Measurements from ENCODE around the gene RHOB.
"Not testable (repeated sequence)": the region's sequence is repeated elsewhere in the genome, so short reads cannot be mapped to it uniquely, and the experiment has no call there.

RHOB gene

DNA sequence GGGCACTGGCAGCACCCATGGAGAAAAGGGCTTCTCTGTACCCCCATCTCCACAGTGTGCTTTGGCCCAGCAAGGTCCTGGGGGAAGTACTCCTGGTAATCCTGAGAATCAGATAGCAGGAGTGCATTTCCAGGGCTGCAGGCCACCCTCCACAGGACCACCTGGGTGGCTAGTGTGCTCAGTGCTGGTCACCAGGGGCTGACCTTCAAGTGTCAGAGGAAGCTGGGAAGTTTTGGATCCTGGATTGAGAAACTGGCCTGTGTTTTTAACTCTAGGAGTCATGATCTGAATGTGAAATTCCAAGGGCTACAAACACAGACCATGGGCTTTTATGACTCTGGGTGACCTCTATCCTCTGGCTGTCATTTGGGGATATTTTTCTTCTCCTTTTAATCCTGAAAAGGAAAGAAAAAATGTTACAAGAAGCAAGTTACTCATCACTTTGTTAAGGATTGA lies 9.3 kb downstream of the RHOB start:
- DNase-seq: no peak

DNA sequence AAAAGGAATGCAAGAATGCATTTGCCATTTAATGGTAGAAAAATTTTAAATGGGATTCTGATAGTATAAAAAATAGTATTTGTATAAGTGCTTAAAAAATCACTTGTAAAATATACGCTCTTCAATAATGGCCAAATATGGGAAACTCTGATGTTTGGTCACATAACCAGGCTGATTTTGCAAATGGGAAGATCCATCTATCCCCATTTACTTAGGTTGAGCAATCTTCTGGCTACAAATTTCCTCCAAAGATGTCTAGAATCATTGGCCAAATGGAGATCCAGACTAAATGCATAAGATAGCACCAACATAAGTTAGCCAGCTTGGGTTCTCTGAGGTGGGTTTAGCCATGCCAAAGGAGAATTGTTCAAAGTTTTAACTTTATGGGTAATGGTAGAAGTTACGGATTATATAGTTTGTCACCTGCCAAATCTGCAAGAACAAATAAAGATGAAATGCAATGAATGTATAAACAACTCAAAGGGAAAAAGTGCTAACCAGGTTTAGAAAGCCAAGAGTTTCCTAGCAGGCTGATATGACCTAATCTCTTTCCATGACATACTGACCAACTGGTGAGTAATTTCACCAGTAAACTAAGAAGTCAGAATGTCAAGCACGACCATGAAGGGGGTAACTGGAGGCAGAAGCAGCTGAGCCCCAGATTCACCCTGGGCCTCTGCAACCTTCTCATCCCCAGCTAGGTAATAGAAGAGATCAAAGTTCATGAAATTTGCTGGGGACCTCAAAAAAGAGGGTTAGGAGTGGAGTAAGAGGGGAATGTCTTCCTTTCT lies 10.0 kb downstream of the RHOB start:
- no peak for DNase-seq

DNA sequence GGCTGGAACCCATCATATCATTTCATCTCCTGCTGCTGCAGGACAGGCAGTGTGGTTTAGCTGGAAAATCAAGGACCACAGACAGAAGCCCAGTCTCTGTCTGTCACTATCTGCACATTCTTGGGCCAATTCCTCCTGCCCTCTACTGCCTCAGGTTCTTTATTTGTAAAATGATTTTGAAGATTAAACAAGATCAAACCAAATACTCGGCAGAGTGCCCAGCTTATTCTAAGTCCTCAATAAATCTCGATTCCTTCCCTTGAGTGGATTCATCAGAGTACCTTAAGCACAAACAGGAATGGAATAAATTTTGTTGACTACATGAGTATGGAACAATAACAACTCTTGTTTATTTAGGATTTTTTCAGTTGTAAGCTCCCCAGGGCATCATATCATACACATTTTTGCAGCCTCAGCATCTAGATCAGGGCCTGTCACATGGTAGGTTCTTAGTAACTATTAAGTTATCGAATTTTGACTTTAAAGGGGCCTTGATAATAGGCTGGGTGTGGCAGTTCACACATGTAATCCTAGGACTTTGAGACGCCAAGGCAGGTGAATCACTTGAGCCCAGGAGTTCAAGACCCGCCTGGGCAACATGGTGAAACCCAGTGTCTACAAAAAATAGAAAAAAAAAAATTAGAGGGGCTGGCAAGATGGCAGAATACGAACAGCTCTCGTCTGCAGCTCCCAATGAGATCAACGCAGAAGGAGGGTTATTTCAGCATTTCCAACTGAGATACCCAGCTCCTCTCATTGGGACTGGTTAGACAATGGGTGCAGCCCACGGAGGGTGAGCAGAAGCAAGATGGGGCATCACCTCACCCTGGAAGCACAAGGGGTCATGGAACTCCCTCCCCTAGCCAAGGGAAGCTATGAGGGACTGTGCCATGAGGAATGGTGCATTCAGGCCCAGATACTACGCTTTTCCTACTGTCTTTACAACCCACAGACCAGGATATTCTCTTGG lies 11.1 kb downstream of the RHOB start:
- DNase-seq: no peak

DNA sequence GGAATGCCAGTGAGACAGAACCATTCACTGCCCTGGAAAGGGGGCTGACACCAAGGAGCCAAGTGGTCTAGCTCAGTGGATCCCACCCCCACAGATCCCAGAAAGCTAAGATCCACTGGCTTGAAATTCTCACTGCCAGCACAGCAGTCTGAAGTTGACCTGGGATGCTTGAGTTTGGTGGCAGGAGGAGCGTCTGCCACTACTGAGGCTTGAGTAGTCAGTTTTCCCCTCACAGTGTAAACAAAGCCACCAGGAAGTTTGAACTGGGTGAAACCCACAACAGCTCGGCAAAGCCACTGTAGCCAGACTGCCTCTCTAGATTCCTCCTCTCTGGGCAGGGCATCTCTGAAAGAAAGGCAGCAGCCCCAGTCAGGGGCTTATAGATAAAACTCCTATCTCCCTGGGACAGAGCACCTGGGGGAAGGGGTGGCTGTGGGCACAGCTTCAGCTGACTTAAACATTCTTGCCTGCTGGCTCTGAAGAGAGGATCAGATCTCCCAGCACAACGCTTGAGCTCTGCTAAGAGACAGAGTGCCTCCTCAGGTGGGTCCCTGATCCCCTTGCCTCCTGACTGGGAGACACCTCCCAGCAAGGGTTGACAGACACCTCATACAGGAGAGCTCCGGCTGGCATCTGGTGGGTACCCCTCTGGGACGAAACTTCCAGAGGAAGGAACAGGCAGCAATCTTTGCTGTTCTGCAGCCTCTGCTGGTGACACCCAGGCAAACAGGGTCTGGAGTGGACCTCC lies 12.0 kb downstream of the RHOB start:
- not testable (repeated sequence) for DNase-seq

DNA sequence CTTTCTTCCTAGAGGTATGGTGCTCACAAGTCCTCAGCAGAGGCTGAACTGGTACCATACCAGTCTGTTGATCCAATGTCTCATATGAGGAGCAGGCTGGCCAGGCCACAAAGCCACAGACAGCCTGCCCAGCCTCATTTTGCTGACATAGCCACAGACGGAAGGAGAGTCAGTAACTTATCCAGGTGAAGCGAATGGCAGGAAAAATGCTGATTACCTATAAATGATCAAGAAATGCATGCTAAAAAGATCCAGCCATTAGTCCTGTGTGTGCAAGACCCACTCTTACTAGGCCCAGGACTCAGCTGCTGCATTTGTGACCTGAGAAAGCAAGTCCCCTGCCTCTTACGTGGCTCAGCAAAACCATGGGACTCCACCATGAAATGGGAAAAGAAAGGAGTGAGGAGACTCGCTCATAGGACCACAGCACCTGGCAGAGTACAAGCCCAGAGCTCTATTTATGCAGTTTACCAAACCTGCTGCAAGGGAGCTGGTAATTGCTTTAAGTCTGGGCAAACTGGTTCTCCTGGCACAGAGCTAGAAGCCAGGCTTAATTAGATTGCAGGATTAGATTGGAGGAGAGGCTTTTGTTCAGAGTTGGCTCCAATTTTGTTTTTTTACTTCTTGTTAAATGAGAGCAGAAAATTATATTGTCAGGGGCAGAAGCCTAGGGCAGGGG lies 19.0 kb downstream of the RHOB start:
- no peak for DNase-seq

DNA sequence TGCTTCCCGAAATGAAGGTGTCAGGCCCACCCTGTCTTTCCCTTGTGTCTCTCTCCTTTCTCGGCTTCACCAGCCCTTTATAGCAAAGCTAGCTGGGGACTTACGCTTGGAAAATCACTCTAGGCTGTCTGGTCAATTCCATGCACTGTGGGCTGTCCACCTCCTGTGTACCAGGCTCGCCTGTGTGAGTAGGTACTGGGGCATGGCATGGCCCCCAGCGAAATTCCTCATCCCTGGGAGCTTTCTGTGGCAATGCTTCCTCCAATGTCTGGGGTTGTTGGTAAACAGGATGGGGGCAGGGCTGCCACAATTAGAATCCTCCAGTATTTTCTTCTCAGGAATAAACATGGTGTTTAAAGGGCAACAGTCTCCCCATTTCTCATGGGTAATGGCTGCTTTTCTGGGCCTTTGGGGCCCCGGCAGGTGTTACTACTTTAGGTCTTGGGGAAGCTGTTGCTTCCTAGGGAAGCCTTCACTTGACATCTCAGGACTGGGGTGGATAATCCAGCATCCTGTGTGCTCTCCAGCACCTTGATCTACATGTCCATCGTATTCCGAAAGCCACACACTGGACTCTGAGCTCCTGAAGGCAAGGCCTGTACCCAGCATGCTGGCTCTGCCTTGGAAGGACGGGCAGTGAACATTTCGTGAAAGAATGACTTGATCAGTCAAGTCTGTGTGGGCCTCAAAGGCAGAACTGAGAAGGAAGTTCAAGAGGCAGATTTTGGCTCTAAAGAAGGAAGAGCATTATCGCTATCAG lies 21.1 kb downstream of the RHOB start:
- no peak for DNase-seq

DNA sequence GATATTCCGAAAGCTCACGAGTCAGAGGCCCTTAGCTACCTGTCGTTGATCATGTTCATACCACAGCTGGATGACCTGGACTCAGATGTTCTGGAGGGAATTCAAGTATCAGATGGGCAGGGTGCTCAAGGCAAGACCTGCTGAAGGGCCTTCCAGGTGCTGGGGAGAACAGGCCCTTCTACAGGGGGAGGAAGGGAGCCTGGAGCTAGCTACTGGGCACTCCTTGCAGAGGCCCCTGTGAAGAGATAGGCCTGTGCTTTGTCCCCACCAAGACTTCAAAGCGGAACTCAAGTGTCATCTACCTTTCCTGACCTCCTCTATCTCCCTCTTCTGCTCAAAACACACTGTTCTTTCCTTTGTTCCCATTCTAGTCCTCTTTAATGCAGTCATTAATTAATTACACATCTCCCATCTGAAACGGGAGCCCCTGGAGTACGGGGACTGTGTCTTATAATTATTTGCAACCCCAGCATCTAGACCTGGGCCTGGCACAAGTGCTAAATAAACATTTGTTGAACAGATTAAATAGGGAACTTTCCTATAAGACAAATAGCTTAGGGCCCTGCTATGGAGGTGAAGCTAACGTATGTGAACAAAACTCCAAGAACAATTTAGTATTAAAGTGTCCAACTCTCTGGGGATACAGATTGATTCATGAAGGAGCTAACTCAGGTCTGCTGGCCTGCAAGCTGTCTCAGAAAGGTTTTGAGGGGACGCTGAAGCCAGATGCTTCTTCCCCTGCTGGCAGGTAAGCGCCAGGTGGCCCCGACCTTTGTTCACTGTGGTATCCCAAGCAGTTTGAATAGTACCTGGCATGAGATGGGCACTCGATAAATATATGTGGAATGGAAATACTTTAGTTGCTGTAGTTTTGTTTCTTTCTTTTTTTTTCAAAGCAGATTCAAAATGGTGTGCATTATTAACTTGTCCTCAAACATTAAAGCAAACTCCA lies 22.0 kb downstream of the RHOB start:
- no peak for DNase-seq

DNA sequence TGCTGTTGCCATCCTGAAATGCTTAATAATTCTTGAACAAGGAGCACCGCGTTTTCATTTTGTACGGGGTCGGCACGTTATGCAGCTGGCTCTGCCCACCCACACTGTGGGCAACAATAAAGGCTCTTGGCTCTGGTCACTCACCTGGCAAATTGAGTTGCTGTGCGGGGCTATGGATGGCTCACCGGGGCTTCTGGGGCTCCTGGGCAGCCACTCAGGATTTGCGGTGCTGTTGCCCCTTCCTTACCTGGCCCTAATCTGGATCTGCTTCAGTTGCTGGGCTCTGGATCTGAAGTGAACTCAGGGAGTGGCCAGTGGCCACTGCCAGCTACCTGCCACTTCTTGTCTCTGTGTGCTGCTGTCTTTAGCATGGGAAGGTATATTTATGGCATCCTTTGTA lies 22.7 kb downstream of the RHOB start:
- no peak for DNase-seq

DNA sequence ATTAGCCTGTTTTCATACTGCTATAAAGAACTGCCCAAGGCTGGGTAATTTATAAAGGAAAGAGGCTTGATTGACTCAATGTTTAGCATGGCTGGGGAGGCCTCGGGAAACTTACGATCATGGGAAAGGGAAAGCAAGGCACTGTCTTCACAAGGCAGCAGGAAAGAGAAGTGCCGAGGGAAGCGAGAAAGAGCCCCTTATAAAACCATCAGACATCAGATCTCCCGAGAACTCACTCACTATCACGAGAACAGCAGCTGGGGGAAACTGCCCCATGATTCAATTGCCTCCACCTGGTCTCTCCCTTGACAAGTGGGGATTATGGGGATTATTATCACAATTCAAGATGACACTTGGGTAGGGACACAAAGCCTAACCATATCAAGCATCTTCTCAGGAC lies 23.3 kb downstream of the RHOB start:
- DNase-seq: no peak

DNA sequence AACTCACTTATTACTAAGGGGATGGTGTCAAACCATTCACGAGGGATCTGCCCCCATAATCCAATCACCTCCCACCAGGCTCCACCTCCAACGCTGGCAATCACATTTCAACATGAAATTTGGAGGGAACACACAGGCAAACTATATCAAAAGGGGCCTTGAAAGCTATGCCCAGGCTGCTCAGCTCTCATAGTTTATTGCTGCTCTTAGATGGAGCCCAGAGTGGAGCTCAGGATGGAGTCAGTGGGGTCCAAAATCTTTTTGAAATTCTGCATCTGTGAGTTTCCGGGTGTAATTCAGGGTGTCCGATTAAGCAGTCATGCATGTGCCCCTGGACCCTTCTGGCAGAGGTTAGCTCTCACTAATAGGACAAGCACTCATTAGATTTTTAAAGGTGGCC lies 24.3 kb downstream of the RHOB start:
- DNase-seq: no peak

DNA sequence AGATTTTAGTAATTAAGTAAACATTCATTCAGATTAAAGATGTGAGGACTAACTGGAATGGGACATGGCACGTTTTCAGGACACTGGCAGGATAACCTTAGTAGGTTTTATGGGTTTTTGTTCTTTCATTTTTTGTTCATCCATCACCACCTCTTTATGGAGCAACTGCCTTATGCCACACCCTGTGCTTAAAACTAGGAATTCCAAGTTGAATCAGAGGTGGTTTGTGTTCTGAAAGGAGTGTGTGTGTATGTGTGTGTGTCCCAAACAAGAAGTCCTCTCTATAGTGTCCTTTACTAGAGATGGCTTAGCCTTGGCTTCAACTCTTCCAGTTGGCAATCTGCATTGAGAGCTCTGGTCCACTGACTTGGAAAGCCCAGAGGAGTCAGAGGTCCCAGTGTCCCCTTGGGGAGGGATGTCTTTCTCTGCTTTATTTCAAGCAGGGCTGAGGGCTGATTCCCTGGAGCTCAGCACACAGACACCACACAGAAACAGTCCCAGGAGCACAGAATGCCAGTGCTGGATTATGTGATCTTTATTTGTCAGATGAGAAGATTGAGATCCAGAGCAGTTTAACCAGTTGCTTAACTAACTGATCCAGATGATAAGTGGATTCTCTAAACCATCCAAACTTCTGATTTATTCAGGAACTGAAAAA lies 25.2 kb downstream of the RHOB start:
- DNase-seq: no peak

DNA sequence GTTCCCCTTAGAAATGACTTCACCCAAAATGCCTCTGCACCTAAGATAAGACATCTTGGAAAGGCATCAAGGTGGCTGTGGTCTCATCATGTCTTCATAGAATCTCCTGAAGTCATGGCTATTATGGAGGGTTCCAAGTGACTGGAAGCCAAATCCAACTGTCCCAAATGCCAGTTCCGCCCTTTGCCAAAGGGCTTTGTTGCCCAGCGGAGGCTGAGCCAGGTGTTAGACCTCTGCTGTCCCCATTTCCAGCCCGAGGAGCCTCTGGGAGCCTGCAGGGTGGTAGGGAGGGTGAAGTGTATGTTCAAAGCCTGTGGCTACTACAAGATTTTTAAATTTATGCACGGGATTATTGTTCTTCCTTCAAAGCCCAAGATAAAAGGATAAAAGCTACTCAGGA lies 25.7 kb downstream of the RHOB start:
- no peak for DNase-seq

DNA sequence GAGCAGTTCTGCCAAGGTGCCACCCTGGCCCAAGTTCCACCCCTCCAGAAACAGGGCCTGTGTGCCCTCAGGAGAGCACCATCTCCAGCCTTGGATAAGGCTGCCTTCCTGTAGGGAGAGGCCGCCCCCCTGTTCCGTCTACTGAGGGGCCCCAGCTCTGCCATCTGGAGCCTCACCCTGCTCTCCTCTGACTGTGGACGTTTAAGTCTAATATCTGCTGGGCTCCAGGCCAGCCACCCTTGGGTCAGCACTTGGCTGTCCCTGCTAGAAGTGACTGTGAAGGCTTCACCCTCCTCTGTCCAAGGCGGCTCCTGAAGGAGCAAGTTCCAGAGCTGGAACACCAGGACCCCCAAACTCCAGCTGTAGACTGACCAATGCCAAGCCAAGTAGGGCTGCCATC lies 26.3 kb downstream of the RHOB start:
- DNase-seq: no peak

DNA sequence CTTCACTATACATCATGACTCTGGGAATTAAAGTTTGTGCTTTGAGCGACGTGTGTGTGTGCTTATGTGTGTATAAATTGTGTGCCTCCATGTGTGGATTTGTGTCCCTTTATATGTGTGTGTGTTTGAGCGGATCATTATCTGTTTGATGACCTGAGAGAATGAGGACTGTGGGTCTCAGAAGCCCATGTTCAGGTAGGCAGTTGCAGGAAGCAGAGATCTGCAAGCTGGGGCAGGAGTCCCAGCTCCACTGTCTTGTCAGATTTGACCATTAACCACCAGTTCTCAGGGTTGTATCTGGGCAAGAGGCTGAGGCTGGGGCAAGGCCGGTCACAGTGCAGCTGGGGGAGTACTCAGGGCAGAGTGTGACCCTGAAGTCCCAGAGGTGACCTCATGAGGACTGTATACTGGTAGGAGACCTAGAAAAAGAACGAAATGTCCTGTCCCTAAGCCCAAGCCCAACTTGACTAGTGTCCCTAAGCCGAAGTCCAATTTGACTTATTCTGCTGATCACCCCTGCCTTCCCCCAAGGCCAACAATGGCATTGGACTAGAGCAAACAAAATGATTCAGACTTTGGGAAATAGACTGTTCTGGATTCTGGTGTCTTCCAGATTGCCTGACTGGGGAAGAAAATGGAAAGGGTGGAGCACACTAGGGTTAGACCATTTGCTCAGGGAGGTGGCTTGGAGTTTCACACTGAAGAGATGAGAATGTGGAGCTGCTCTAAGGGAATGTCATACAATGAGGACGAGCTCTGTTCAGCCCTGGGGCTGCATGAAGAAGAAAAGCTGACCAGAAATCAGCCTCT lies 28.1 kb downstream of the RHOB start:
- no peak for DNase-seq

DNA sequence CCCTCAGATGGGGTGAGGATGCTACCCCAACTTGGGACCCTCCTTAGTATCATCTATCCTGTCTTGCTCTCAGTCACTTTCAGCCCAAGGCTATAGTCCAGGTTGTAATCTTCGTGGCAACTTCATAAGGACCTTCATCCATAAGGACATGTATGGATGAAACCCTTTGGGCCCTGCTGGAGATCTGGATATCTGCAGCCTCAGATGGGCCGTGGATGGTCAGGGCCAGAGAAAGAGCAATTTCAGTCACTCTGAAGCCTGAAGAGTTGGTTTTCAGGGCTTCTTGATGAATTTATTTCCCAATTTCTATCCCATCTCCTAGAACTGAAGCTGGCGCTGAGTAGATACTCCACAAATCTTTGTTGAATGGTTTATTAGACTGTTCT lies 28.7 kb downstream of the RHOB start:
- DNase-seq: no peak

DNA sequence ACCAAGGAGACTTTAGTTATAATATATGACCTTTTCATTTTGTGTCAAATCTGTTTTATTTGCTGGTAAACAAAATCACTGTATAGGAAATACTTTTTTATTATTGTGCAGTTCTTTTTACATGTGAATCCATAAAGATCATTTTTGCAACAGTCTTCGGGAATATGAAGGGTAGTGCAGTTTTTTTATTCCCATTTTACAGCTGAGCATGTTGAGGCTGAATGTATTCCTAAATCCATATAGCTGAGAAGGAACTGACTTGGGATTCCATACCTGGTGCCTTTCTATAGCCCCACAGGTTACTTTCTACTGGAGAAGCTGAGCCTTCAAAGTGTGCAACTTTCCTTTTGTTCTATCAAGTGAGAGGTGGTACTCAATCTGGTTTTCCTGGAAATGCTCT lies 29.6 kb downstream of the RHOB start:
- DNase-seq: no peak

DNA sequence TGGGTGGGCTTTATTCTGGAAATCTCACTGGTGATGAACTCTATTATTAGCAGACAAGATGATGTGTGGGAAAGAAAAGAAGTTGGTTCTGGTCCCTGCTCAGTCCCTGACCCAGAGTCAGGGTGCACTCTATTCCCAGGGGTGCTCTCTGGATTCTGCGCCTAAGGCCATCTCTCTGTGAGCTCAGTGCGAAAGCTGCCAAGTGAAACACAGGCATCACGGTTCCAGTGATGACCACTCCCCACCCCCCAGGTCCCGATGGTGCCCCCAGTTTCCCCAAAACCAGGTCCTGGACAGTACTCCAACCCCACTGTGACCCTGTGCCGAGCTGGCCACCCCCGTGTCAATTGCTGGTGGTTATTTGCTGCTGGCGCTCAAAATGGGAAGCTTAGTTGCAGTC lies 30.1 kb downstream of the RHOB start:
- DNase-seq: no peak

DNA sequence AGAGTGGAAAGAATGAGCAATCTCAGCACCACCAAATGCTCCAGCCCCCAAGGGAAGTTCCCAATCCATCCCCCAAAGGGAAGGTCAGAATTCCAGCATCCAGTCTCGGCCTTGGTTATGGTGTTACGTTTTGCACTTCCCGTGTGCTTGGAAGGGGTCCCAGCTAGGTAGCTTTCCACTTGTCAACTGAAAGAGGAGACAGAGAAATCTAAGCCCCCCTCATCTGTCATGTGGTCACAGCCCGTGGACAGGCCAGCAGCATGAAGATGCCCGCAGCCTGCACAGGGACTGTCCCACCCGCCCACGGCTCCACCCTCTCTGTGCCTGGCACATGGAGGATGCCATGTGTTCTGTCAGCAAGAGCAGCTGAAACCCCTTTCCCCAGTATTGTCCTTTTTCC lies 32.1 kb downstream of the RHOB start:
- no peak for DNase-seq

DNA sequence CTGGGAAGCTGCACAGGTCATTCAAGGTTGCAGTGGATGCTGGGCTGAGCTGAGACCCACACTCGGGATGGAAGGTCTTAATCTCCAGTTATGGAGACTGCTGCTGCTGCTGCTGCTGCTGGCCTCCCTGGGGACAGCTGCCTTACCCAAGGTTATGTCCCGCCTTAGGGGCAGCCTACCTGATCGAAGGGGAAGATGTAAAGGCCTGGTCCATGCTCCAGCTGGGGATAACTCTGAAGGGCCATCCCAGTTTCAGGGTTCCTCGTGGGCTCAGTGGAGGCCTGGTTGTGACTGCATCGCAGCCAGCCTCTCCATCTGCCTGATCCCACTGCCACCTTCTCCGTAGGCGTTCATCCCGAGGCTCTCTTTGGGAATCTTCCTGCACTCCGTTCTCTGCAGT lies 33.0 kb downstream of the RHOB start:
- DNase-seq: no peak

Measured in activated CD4-positive, CD25-positive, alpha-beta regulatory T cell (primary cell).